IPS-15b (cell line): ENCODE measurements around the gene RUSF1.
"Not testable (repeated sequence)": the region's sequence is repeated elsewhere in the genome, so short reads cannot be mapped to it uniquely, and the experiment has no call there.

Experiments used
- H3K27me3 ChIP-seq: one replicate; pipeline ENCODE4 v1.6.1; 2013; ENCODE audit warnings: low read length; ENCODE audit not compliant: control insufficient read depth, insufficient read depth
- H3K36me3 ChIP-seq: one replicate; pipeline ENCODE4 v1.6.1; 2013; ENCODE audit warnings: low read length; ENCODE audit not compliant: control insufficient read depth, insufficient read depth
- H3K4me1 ChIP-seq: one replicate; pipeline ENCODE4 v1.6.1; 2013; ENCODE audit warnings: mild to moderate bottlenecking, low read length; ENCODE audit not compliant: control insufficient read depth, insufficient read depth
- H3K4me3 ChIP-seq: one replicate; pipeline ENCODE4 v1.5.1; 2013; ENCODE audit warnings: low read depth, low read length
- H3K9ac ChIP-seq: one replicate; pipeline ENCODE4 v1.6.1; 2013; ENCODE audit warnings: low read depth, mild to moderate bottlenecking, low read length
- H3K9me3 ChIP-seq: one replicate; pipeline ENCODE4 v1.6.1; 2013; ENCODE audit warnings: mild to moderate bottlenecking, low read length; ENCODE audit not compliant: control insufficient read depth, insufficient read depth

The RUSF1 gene

DNA sequence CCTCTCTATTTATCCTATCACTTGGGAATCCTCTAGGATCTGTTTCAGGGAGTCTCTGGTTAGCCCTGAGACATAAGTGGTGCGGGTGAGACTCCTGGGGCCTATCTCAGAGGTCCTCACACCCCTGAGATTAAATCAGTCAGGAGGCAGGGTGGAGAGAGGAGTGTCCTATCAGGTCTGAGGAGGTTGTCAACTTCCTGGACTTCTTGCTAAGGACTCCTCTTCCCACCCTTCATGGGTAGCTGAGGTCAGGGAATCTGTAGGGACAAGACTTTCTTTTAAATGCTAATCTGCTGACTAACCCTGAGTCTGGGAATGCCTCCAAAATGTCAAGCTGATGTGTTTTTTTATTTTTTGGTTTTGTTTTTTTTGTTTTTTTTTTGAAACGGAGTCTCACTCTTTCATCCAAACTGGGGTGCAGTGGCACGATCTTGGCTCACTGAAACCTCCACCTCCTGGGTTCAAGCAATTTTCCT lies 55.5 kb downstream of the RUSF1 start:
- H3K4me1 ChIP-seq = peaks cover 17% of the 10 kb centered on the region
- H3K9me3 ChIP-seq = no peaks in the 10 kb centered on the region
- no peaks in the 10 kb centered on the region for H3K27me3 ChIP-seq
- no peak overlapping the region for H3K9ac ChIP-seq
- no peak overlapping the region for H3K4me3 ChIP-seq
- H3K36me3 ChIP-seq = no peaks in the 10 kb centered on the region

DNA sequence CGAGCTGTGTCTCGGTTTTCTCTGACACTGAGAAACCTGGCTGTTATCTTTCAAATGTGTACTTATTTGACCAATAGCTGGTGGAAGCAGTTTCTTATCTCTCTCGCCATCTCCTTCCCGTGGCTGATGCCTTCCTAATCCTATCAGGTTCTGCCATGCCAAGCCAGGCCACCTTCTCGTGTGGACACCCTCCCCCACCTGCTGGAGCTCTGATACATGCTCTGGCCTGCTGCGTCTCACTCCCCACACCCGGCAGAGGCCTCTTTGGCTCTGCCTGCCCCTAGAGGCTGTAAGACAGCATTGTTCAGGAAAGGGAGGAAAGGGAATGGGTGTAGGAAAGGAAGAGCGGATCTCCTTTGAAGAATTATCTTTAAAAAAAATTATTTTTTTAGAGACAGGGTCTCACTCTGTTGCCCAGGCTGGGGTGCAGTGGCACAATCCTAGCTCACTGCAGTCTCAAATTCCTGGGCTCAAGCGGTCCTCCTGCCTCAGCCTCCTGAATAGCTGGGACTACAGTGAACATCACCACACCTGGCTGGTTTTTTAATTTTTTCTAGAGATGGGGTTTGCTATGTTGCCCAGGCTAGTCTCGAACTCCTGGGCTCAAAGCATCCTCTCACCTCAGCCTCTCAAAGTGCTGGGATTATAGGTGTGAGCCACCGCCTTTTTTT lies 56.4 kb downstream of the RUSF1 start:
- Histone ChIP-seq H3K9me3 (no peaks in the 10 kb centered on the region), H3K9ac (no peak overlapping the region), H3K4me1 (peaks cover 17% of the 10 kb centered on the region), H3K27me3 (no peaks in the 10 kb centered on the region), H3K36me3 (no peaks in the 10 kb centered on the region), H3K4me3 (no peak overlapping the region)

DNA sequence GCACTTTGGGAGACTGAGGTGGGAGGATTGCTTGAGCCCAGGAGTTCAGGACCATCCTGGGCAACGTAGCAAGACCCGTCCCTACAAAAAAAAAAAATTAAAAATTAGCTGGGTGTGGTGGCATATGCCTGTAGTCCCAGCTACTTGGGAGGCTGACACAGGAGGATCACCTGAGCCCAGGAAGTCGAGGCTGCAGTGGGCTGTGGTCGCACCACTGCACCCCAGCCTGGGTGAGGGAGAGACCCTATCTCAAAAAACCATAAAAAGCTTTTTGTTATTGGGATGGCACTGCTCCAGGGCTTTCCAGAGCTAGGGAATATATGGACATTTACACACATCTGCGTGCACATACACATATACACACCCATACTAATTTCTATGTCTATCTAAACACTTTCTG lies 57.0 kb downstream of the RUSF1 start:
- H3K9me3 ChIP-seq = no peaks in the 10 kb centered on the region
- no peak overlapping the region for H3K9ac ChIP-seq
- H3K36me3 ChIP-seq = no peaks in the 10 kb centered on the region
- H3K4me1 ChIP-seq = peaks cover 17% of the 10 kb centered on the region
- H3K27me3 ChIP-seq = no peaks in the 10 kb centered on the region
- no peak overlapping the region for H3K4me3 ChIP-seq

DNA sequence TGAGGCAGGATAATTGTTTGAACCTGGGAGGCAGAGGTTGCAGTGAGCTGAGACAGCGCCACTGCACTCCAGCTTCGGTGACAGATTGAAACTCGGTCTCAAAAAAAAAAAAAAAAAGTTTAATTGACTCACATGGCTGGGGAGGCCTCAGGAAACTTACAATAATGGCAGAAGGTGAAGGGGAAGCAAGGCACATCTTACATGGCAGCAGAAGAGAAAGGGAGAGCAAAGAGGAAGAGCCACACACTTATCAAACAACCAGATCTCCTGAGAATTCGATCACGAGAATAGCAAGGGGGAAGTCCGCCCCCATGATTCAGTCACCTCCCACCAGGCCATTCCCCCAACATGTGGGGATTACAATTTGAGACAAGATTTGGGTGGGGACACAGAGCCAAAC lies 62.3 kb downstream of the RUSF1 start:
- H3K27me3 ChIP-seq, H3K4me1 ChIP-seq, H3K9ac ChIP-seq, H3K4me3 ChIP-seq, H3K9me3 ChIP-seq, H3K36me3 ChIP-seq: not testable (repeated sequence)

DNA sequence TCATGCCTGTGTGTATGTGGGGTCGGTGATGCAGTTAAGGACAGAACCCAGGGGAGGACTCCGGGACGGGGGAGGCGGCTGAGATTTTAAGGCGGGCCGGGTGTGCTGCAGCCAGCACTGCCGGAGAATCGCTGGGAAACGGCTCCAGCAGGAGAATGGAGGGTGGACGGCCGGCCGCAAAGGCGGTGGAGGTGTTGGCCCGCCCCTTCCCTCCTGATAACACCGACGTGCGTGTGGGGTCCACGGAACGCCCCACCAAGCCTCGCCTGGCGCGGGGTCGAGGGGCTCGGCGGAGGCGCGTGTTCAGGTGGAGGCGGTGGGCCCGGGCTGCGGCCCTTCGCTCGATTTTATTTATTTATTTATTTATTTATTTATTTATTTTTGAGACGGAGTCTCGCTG lies 66.2 kb downstream of the RUSF1 start:
- H3K4me3 ChIP-seq = no peak overlapping the region
- H3K27me3 ChIP-seq = no peaks in the 10 kb centered on the region
- H3K9ac ChIP-seq = no peak overlapping the region
- no peaks in the 10 kb centered on the region for H3K4me1 ChIP-seq
- no peaks in the 10 kb centered on the region for H3K36me3 ChIP-seq
- no peaks in the 10 kb centered on the region for H3K9me3 ChIP-seq

DNA sequence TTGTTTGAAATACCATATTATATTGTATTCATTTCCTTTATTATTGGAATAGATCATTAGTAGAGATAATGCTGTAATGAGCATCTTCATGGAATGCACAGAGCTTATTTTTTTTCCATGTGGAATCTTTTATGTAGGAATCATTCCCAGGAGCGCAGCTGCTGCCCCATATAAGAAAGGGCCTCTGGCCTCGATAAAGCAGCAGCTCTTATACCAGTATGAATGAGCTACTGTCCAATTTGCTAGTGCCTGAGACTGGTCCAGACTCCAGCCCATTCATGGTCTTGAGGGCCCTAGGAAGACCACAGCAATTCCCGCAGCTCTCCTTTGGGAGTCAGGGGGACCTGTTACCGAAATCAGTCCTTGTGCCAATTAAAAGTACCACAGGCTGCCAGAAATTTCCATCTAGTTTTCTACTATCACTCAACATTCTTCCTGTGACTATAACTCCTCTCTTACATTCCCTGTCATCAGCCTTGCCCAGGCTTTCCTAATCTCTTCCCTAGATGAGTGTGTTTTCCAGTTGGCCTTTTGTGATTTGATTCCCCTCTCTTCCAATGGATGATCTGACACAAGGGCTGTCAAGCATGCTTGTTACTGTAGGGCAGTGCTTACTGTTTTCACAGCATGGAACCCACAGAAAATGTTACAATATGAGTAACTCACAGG lies 67.5 kb downstream of the RUSF1 start:
- Histone ChIP-seq H3K4me3 (no peak overlapping the region), H3K9me3 (no peaks in the 10 kb centered on the region), H3K27me3 (no peaks in the 10 kb centered on the region), H3K9ac (no peak overlapping the region), H3K36me3 (no peaks in the 10 kb centered on the region), H3K4me1 (no peaks in the 10 kb centered on the region)

DNA sequence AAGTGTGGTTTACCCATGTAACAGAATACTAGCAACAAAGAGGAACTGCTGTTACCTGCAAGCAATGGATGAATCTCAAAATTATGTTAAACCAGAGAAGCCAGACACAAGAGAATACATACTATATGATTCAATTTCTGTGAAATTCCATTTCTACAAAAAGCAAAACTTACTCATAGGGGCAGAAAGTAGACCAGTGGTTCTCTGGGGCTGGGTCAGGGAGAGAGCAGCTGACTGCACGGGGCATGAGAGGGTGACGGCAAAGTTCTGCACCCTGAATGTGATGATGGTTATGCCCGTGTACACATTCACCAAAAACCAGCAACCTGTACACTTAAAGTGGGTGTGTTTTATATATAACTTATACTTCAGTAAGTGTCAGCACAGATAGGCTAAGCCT lies 68.7 kb downstream of the RUSF1 start:
- H3K9ac ChIP-seq = no peak overlapping the region
- H3K9me3 ChIP-seq = no peaks in the 10 kb centered on the region
- no peak overlapping the region for H3K4me3 ChIP-seq
- H3K27me3 ChIP-seq = no peaks in the 10 kb centered on the region
- no peaks in the 10 kb centered on the region for H3K4me1 ChIP-seq
- no peaks in the 10 kb centered on the region for H3K36me3 ChIP-seq
